Smooth muscle cell (in vitro differentiated cells): ENCODE data around the gene SFI1. TPM values are rescaled to one million over a fixed set of nuclear protein-coding genes. Genes with fewer than 3 reads are reported as not detected.
"Not testable (repeated sequence)": the region's sequence is repeated elsewhere in the genome, so short reads cannot be mapped to it uniquely, and the experiment has no call there.

ENCODE experiments used
- DNase-seq: peaks from one replicate; lab custom pipeline; 2025; ENCODE audit not compliant: unreplicated experiment; lab: John Stamatoyannopoulos, UW
- H2AFZ ChIP-seq: fragments of 200-600 bp; sonication (generic); 2 replicates; pipeline ENCODE4 v1.6.0; 2016; ENCODE audit warnings: antibody characterized with exemption, low read depth, mild to moderate bottlenecking
- H3F3A ChIP-seq: fragments of 200-600 bp; sonication (generic); 2 replicates; pipeline ENCODE4 v1.6.0; 2017; ENCODE audit warnings: antibody characterized with exemption, low read depth
- H3K27ac ChIP-seq: fragments of 200-600 bp; sonication (generic); 2 replicates; pipeline ENCODE4 v1.5.1; 2016; ENCODE audit warnings: low read depth, mild to moderate bottlenecking
- H3K27me3 ChIP-seq: fragments of 200-600 bp; sonication (generic); 2 replicates; pipeline ENCODE4 v1.6.1; 2016; ENCODE audit warnings: low read depth, mild to moderate bottlenecking
- H3K36me3 ChIP-seq: fragments of 200-600 bp; sonication (generic); 2 replicates; pipeline ENCODE4 v1.5.1; 2016; ENCODE audit warnings: low read depth
- H3K4me1 ChIP-seq: fragments of 200-600 bp; sonication (generic); 2 replicates; pipeline ENCODE4 v1.5.1; 2016; ENCODE audit warnings: low read depth
- H3K4me2 ChIP-seq: fragments of 200-600 bp; sonication (generic); 2 replicates; pipeline ENCODE4 v1.6.0; 2016; ENCODE audit warnings: mild to moderate bottlenecking
- H3K4me3 ChIP-seq: fragments of 200-600 bp; sonication (generic); 2 replicates; pipeline ENCODE4 v1.5.1; 2016; ENCODE audit warnings: mild to moderate bottlenecking
- H3K79me2 ChIP-seq: fragments of 200-600 bp; sonication (generic); 2 replicates; pipeline ENCODE4 v1.6.0; 2016; ENCODE audit warnings: low read depth, mild to moderate bottlenecking
- H3K9ac ChIP-seq: fragments of 200-600 bp; sonication (generic); 2 replicates; pipeline ENCODE4 v1.6.0; 2016; ENCODE audit warnings: low read depth
- H3K9me3 ChIP-seq: fragments of 200-600 bp; sonication (generic); replicated peaks from 2 replicates; pipeline ENCODE4 v1.5.1; 2016; ENCODE audit warnings: low read depth
- H4K20me1 ChIP-seq: fragments of 200-600 bp; sonication (generic); 2 replicates; pipeline ENCODE4 v1.6.0; 2016; ENCODE audit warnings: low read depth
- CTCF ChIP-seq: fragments of 200-600 bp; sonication (generic); IDR thresholded peaks from 2 replicates; pipeline ENCODE4 v1.5.1; 2017; ENCODE audit warnings: borderline replicate concordance, mild to moderate bottlenecking, antibody characterized with exemption; ENCODE audit not compliant: insufficient read depth, poor library complexity, severe bottlenecking
- WGBS: methylation state at CpG from one replicate; pipeline ENCODE4 v1.1.7; 2016; ENCODE audit warnings: low lambda C conversion rate; 5-methylcytosine and 5-hydroxymethylcytosine counted together
- polyA plus RNA-seq: library from polyadenylated mRNA; unstranded; fragments of >200 nt; fragmentation: Nextera tagmentation; extraction: Ambion mirVana; gene quantifications from 2 replicates; pipeline ENCODE4 v1.2.1, GENCODE V29; 2016
- total RNA-seq: library from RNA; depleted of rRNA; stranded (reverse); fragments of >200 nt; gene quantifications from 2 replicates; pipeline ENCODE4 v1.2.3, GENCODE V29; 2014

SFI1 gene
- total and polyA plus RNA-seq, 2 experiments from 2014 or later: 8.7 to 26.9 TPM

- Histone ChIP-seq H3K4me3 (no peak overlapping the region), H3K27ac (no peak overlapping the region), H3K9ac (no peak overlapping the region), H3K9me3 (no peaks in the 10 kb centered on the region), H2AFZ (no peak overlapping the region), H3F3A (no peaks in the 10 kb centered on the region), H3K27me3 (no peaks in the 10 kb centered on the region), H4K20me1 (no peaks in the 10 kb centered on the region), H3K4me2 (no peak overlapping the region), H3K79me2 (no peaks in the 10 kb centered on the region), H3K36me3 (no peaks in the 10 kb centered on the region), H3K4me1 (no peaks in the 10 kb centered on the region)
- DNase-seq: no peak
- TF ChIP-seq CTCF: no peak
- 95% methylated on average over 5 of the region's 5 CpGs for WGBS
Measured at GRCh38 chr22:31538815-31539214, 42.5 kb downstream of the SFI1 start.

GRCh38 chr22:31540166-31540565 lies 43.8 kb downstream of the SFI1 start:
- H3K27ac ChIP-seq, H3K4me1 ChIP-seq, H3K4me2 ChIP-seq, H3K9ac ChIP-seq, H2AFZ ChIP-seq, H3K9me3 ChIP-seq, H4K20me1 ChIP-seq, H3K36me3 ChIP-seq, H3K27me3 ChIP-seq, H3F3A ChIP-seq, H3K79me2 ChIP-seq, DNase-seq, H3K4me3 ChIP-seq: not testable (repeated sequence)
- WGBS: 95% methylated on average over 4 of the region's 4 CpGs

GRCh38 chr22:31540966-31541365 lies 44.6 kb downstream of the SFI1 start:
- 97% methylated on average over 5 of the region's 5 CpGs for WGBS
- Histone ChIP-seq H3K79me2 (no peaks in the 10 kb centered on the region), H3K27ac (no peak overlapping the region), H3K4me2 (no peak overlapping the region), H3K36me3 (no peaks in the 10 kb centered on the region), H3F3A (no peaks in the 10 kb centered on the region), H3K9ac (no peak overlapping the region), H3K4me3 (no peak overlapping the region), H3K9me3 (no peaks in the 10 kb centered on the region), H3K27me3 (no peaks in the 10 kb centered on the region), H4K20me1 (no peaks in the 10 kb centered on the region), H2AFZ (no peak overlapping the region), H3K4me1 (no peaks in the 10 kb centered on the region)
- TF ChIP-seq CTCF: no peak
- no peak for DNase-seq

GRCh38 chr22:31544481-31545480 lies 48.4 kb downstream of the SFI1 start:
- no peak overlapping the region for H3K4me2 ChIP-seq
- 86% methylated on average over 15 of the region's 15 CpGs for WGBS
- H3K4me3 ChIP-seq: no peak overlapping the region
- H3F3A ChIP-seq: no peaks in the 10 kb centered on the region
- DNase-seq: no peak
- H3K9me3 ChIP-seq: no peaks in the 10 kb centered on the region
- H3K79me2 ChIP-seq: no peaks in the 10 kb centered on the region
- no peaks in the 10 kb centered on the region for H4K20me1 ChIP-seq
- TF ChIP-seq CTCF: no peak
- no peak overlapping the region for H2AFZ ChIP-seq
- H3K36me3 ChIP-seq: no peaks in the 10 kb centered on the region
- H3K9ac ChIP-seq: no peak overlapping the region
- no peak overlapping the region for H3K27ac ChIP-seq
- H3K27me3 ChIP-seq: no peaks in the 10 kb centered on the region
- no peaks in the 10 kb centered on the region for H3K4me1 ChIP-seq
